HG03045 (cell line): Measurements from ENCODE around the gene MYOM1.
"Not testable (repeated sequence)": the region's sequence is repeated elsewhere in the genome, so short reads cannot be mapped to it uniquely, and the experiment has no call there.

ENCODE experiments used
- ATAC-seq: cut with Tn5 transposase; IDR thresholded peaks from one replicate; pipeline ENCODE4 v1.9.1; 2021; ENCODE audit warnings: mild to moderate bottlenecking, moderate library complexity; ENCODE audit not compliant: unreplicated experiment

Gene MYOM1

GRCh38 chr18:3041843-3042242, 177.9 kb downstream of the MYOM1 start:
- no peak for ATAC-seq

- no peak for ATAC-seq
These were observed 178.9 kb downstream of the MYOM1 start for GRCh38 chr18:3040881-3041280.

DNA sequence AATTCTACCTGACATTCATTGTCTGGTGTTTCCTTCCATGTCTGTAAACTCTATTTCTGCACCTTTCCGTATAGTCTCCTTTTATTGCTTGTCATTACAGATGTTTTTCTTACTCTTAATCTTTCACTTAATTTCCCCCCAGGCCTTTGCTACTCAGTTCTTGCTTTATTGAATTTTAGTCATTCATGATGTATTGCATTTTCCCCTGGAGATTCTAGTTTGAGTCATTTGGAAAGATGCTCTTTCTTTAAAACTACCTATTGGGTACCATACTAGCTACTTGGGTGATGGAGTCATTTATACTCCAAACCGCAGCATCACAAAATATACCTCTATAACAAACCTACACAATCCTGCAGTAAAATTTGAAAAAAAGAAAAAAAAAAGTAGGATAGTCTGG, 179.6 kb downstream of the MYOM1 start:
- ATAC-seq: no peak

DNA sequence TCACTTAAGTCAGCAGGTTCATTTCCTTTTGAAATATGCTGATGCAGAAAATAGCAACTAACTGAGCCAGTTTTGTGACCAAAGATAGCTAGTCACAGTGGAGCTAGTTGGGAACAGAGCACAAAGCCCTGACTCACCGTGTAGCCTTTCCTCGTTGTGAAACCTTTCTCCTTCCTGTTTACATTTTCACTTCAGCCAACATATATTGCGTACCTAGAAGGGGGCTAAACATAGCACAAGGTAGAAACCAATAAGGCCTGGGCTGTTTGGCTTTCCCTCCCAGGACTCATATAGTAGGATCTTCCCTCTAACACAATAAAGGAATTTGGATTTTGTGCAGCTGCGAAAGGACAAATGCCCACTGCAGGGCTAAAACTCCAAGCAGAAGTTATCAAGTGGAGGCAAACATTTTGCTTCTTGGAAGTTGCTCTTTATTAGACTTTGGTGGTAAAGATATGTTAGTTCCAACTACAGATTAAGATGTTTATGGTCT, 182.3 kb downstream of the MYOM1 start:
- ATAC-seq: peak; percentile 85

DNA sequence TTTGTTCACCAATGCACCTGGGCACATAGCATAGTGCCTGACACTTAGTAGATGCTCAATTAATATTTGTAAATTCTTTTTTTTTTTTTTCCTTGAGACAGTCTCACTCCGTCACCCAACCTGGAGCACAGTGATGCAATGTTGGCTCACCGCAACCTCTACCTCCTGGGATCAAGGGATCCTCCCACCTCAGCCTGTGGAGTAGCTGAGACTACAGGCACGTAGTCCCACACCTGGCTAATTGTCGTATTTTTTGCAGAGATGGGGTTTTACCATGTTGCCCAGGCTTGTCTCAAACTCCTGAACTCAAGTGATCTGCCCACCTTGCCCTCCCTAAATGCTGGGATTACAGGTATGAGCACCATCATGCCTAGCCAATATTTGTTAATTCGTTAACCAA, 183.7 kb downstream of the MYOM1 start:
- no peak for ATAC-seq

DNA sequence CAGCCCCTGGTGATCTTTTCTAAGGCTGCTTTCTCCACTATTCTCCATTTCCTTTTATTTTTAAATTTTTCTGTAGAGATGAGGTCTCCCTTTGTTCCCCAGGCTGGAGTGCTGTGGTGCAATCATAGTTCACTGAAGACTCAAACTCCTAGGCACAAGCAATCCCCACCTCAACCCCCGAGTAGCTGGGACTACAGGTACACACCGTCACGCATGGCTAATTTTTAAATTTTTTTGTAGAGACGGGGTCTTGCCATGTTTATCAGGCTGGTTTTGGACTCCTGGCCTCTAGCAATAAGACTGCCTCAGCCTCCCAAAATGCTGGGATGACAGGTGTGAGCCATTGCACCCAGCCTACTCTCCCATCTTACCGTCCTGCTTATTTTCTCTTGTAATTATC, 184.1 kb downstream of the MYOM1 start:
- no peak for ATAC-seq

DNA sequence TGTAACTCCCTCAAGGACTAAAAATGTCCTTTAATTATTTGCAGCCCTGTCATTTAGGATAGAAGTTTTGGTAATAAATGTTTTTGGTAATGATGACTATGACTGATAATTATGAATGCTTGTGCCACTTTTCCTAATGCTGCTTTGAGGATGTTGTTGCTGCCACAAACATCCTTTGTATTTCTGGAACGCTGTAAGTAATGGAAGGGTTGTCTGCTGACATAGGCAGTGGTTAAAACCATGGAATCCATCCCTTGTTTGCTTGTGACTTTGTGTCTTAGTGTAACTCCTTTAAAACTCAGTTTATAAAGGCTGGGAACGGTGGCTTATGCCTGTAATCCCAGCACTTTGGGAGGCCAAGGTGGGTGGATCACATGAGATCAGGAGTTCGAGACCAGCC, 187.0 kb downstream of the MYOM1 start:
- ATAC-seq: no peak

- ATAC-seq: no peak
These were observed 190.4 kb downstream of the MYOM1 start for GRCh38 chr18:3029215-3029952.

GRCh38 chr18:3028115-3028514, 191.7 kb downstream of the MYOM1 start:
- not testable (repeated sequence) for ATAC-seq

GRCh38 chr18:3027370-3027891, 192.3 kb downstream of the MYOM1 start:
- no peak for ATAC-seq

DNA sequence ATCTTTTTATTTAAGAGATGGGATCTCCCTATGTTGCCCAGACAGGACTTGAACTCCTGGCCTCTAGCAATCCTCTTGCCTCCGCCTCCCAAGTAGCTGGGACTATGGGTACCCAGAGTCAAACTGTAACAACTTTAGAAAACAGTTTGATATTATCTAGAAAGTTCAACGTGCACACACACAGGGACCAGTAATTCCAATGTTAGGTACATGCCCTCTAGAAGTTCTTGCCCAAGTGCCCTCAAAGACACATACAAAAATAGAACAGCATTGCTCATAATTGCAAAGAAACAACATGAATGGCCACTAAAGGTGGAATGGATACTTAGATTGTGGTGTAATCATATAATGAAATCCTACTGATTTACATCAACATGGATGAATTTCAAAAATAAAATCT, 194.2 kb downstream of the MYOM1 start:
- ATAC-seq: no peak

GRCh38 chr18:3023603-3024002, 196.2 kb downstream of the MYOM1 start:
- not testable (repeated sequence) for ATAC-seq
